Neural cell (in vitro differentiated cells): Measurements from ENCODE around the gene TBX15. TPM values are rescaled to one million over a fixed set of nuclear protein-coding genes. Genes with fewer than 3 reads are reported as not detected.

Experiments
- H2AFZ ChIP-seq: fragments of 200-600, 300-800 bp; sonication (generic), shearing (Covaris generic); 2 replicates; pipeline ENCODE4 v1.6.0; 2014; ENCODE audit warnings: low read depth, mild to moderate bottlenecking, antibody characterized with exemption, low read length, moderate library complexity
- H3F3A ChIP-seq: fragments of 200-600 bp; shearing (Covaris generic); 2 replicates; pipeline ENCODE4 v1.6.1; 2016; ENCODE audit warnings: mild to moderate bottlenecking, moderate library complexity, mixed read lengths, antibody characterized with exemption, low read length; ENCODE audit not compliant: insufficient read depth, poor library complexity, severe bottlenecking
- H3K27ac ChIP-seq: fragments of 200-600, 300-800 bp; sonication (generic), shearing (Covaris generic); 2 replicates; pipeline ENCODE4 v1.5.1; 2014; ENCODE audit warnings: mild to moderate bottlenecking, low read length, moderate library complexity
- H3K27me3 ChIP-seq: fragments of 300-800, 200-600 bp; sonication (generic), shearing (Covaris generic); 2 replicates; pipeline ENCODE4 v1.6.0; 2014; ENCODE audit warnings: mild to moderate bottlenecking, low read depth, low read length, moderate library complexity; ENCODE audit not compliant: insufficient read depth
- H3K36me3 ChIP-seq: fragments of 300-800, 200-600 bp; sonication (generic), shearing (Covaris generic); 2 replicates; pipeline ENCODE4 v1.5.1; 2014; ENCODE audit warnings: mild to moderate bottlenecking, antibody characterized with exemption, low read length, moderate library complexity; ENCODE audit not compliant: insufficient read depth
- H3K4me2 ChIP-seq: fragments of 300-800, 200-600 bp; sonication (generic), shearing (Covaris generic); 2 replicates; pipeline ENCODE4 v1.6.0; 2014; ENCODE audit warnings: mild to moderate bottlenecking, low read length
- H3K4me3 ChIP-seq: fragments of 300-800, 200-600 bp; sonication (generic), shearing (Covaris generic); 2 replicates; pipeline ENCODE4 v1.5.1; 2014; ENCODE audit warnings: mild to moderate bottlenecking, low read length, moderate library complexity
- H3K79me2 ChIP-seq: fragments of 200-600 bp; shearing (Covaris generic); replicated peaks from 2 replicates; pipeline ENCODE4 v1.6.0; 2014; ENCODE audit warnings: mild to moderate bottlenecking, low read length, moderate library complexity; ENCODE audit not compliant: insufficient read depth
- H3K9ac ChIP-seq: fragments of 300-800, 200-600 bp; sonication (generic), shearing (Covaris generic); 2 replicates; pipeline ENCODE4 v1.6.1; 2016; ENCODE audit warnings: mild to moderate bottlenecking, low read length, mixed read lengths
- H3K9me2 ChIP-seq: fragments of 200-600 bp; shearing (Covaris generic); 2 replicates; pipeline ENCODE4 v1.6.1; 2016; ENCODE audit warnings: mild to moderate bottlenecking, low read length, mixed read lengths; ENCODE audit not compliant: insufficient read depth
- H3K9me3 ChIP-seq: fragments of 200-600, 300-800 bp; sonication (generic), shearing (Covaris generic); 2 replicates; pipeline ENCODE4 v1.6.1; 2016; ENCODE audit warnings: mild to moderate bottlenecking, mixed run types, low read length, moderate library complexity, mixed read lengths
- H4K20me1 ChIP-seq: fragments of 200-600 bp; shearing (Covaris generic); 2 replicates; pipeline ENCODE4 v1.6.1; 2016; ENCODE audit warnings: mild to moderate bottlenecking, mixed run types; ENCODE audit not compliant: insufficient read depth
- CTCF ChIP-seq: fragments of 450-650 bp; IDR thresholded peaks from 2 replicates; pipeline ENCODE4 v1.5.1; 2014; ENCODE audit warnings: antibody characterized with exemption, mild to moderate bottlenecking, moderate library complexity; ENCODE audit not compliant: poor library complexity, severe bottlenecking
- EP300 ChIP-seq: fragments of 450-650 bp; conservative IDR thresholded peaks from 2 replicates; pipeline ENCODE4 v1.6.1; 2014; ENCODE audit warnings: antibody characterized with exemption, mild to moderate bottlenecking, moderate library complexity; ENCODE audit not compliant: poor library complexity, severe bottlenecking
- EZH2 ChIP-seq: fragments of 200-600, 300-800 bp; shearing (Covaris generic), sonication (generic); IDR thresholded peaks from 2 replicates; pipeline ENCODE4 v1.6.1; 2014; ENCODE audit warnings: antibody characterized with exemption, low read length, borderline replicate concordance, mild to moderate bottlenecking; ENCODE audit not compliant: insufficient read depth, poor library complexity, severe bottlenecking
- MXI1 ChIP-seq: fragments of 450-650 bp; conservative IDR thresholded peaks from 2 replicates; pipeline ENCODE4 v1.6.1; 2014; ENCODE audit warnings: antibody characterized with exemption, mild to moderate bottlenecking; ENCODE audit not compliant: poor library complexity, severe bottlenecking
- POLR2AphosphoS5 ChIP-seq: IDR thresholded peaks from 2 replicates; pipeline ENCODE4 v1.6.1; 2012
- RAD21 ChIP-seq: fragments of 450-650 bp; conservative IDR thresholded peaks from 2 replicates; pipeline ENCODE4 v1.6.1; 2014; ENCODE audit warnings: antibody characterized with exemption, mild to moderate bottlenecking, moderate library complexity
- REST ChIP-seq: IDR thresholded peaks from 2 replicates; pipeline ENCODE4 v1.6.1; 2012; ENCODE audit warnings: borderline replicate concordance
- SMC3 ChIP-seq: fragments of 450-650 bp; conservative IDR thresholded peaks from 2 replicates; pipeline ENCODE4 v1.6.1; 2014; ENCODE audit warnings: antibody characterized with exemption, mild to moderate bottlenecking, moderate library complexity; ENCODE audit not compliant: poor library complexity
- TAF1 ChIP-seq: IDR thresholded peaks from 2 replicates; pipeline ENCODE4 v1.6.1; 2012; ENCODE audit warnings: low read depth
- polyA plus RNA-seq: library from polyadenylated mRNA; depleted of rRNA; stranded (reverse); fragments of >200 nt; gene quantifications from 2 replicates; pipeline ENCODE4 v1.2.3, GENCODE V29; 2014

The TBX15 gene
- polyA plus RNA-seq, 1 donor from 2014 or later: 0.10 TPM

GRCh38 chr1:118921994-118922393 is 66.1 kb downstream of the TBX15 start:
- Histone ChIP-seq H3K4me2 (peak overlapping the region; percentile 31), H3K9me2 (no peaks in the 10 kb centered on the region), H3F3A (no peaks in the 10 kb centered on the region), H2AFZ (no peak overlapping the region), H3K9ac (no peak overlapping the region), H3K79me2 (no peaks in the 10 kb centered on the region), H3K27ac (peak overlapping the region; percentile 54), H3K36me3 (no peaks in the 10 kb centered on the region), H3K4me3 (peak overlapping the region; percentile 40), H3K9me3 (no peaks in the 10 kb centered on the region), H3K27me3 (no peaks in the 10 kb centered on the region), H4K20me1 (no peaks in the 10 kb centered on the region)
- TF ChIP-seq EP300 (no peak), MXI1 (no peak), POLR2AphosphoS5 (peak; percentile 55)

- Histone ChIP-seq H3K36me3 (no peaks in the 10 kb centered on the region), H3K9ac (no peak overlapping the region), H3K4me2 (no peak overlapping the region), H3K79me2 (no peaks in the 10 kb centered on the region), H2AFZ (no peak overlapping the region), H3F3A (no peaks in the 10 kb centered on the region), H3K27ac (no peak overlapping the region), H4K20me1 (no peaks in the 10 kb centered on the region), H3K9me2 (no peaks in the 10 kb centered on the region), H3K9me3 (no peaks in the 10 kb centered on the region), H3K27me3 (no peaks in the 10 kb centered on the region), H3K4me3 (no peak overlapping the region)
- TF ChIP-seq EZH2: no peak
- no peak for TF ChIP-seq POLR2AphosphoS5
- TF ChIP-seq MXI1: no peak
- TF ChIP-seq EP300: no peak
- TF ChIP-seq CTCF: no peak
- no peak for TF ChIP-seq RAD21
- no peak for TF ChIP-seq REST
- TF ChIP-seq SMC3: no peak
- no peak for TF ChIP-seq TAF1
Observed at GRCh38 chr1:118920124-118920717, 67.9 kb downstream of the TBX15 start.

GRCh38 chr1:118918940-118919259 is 69.2 kb downstream of the TBX15 start:
- Histone ChIP-seq H2AFZ (no peak overlapping the region), H3K9me2 (no peaks in the 10 kb centered on the region), H3K9me3 (no peaks in the 10 kb centered on the region), H3K9ac (no peak overlapping the region), H3K4me3 (no peak overlapping the region), H3K36me3 (no peaks in the 10 kb centered on the region), H3K4me2 (no peak overlapping the region), H3K79me2 (no peaks in the 10 kb centered on the region), H4K20me1 (no peaks in the 10 kb centered on the region), H3K27me3 (no peaks in the 10 kb centered on the region), H3K27ac (no peak overlapping the region), H3F3A (no peaks in the 10 kb centered on the region)
- TF ChIP-seq EP300 (no peak), SMC3 (no peak), POLR2AphosphoS5 (no peak), REST (no peak), RAD21 (no peak), MXI1 (no peak), CTCF (no peak), TAF1 (no peak), EZH2 (no peak)
